ENCODE measurements around the gene SLC2A11.

GRCh38 chr22:23901600-23901999 lies 43.9 kb downstream of the SLC2A11 start:
- no peak for TF ChIP-seq EZH2phosphoT487 (IDR thresholded peaks at IDR 0.05; ENCODE audit: borderline replicate concordance, low read depth, low read length)
- TF ChIP-seq CTCF (conservative IDR thresholded peaks at IDR 0.05; ENCODE audit: low read length): no peak

Data from OCI-LY7 (cell line).